ENCODE data around the gene PALD1.

DNA sequence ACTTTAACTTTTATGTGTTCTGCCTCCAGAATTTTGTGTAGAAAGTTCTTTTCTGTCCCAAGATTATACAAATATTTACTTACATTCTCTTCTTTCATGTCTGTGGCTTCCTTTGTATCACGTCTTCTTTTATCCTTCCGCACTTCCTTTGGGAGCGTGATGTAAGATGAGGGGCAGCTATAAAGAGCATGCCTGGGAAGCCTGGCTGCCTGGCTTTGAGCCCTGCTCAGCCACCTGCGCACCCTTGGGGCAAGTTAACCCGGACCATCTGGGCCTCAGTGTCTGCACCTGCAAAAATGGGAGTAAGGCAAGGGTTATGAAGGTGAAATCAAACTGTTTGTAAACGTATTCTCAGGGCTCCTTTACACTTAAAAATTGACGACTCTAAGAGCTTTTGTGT lies 25.2 kb downstream of the PALD1 start:
- no peak for TF ChIP-seq POLR2A (IDR thresholded peaks at IDR 0.05)
- TF ChIP-seq POLR2AphosphoS5 (IDR thresholded peaks at IDR 0.05), result no peak
- TF ChIP-seq, protein P1, sequence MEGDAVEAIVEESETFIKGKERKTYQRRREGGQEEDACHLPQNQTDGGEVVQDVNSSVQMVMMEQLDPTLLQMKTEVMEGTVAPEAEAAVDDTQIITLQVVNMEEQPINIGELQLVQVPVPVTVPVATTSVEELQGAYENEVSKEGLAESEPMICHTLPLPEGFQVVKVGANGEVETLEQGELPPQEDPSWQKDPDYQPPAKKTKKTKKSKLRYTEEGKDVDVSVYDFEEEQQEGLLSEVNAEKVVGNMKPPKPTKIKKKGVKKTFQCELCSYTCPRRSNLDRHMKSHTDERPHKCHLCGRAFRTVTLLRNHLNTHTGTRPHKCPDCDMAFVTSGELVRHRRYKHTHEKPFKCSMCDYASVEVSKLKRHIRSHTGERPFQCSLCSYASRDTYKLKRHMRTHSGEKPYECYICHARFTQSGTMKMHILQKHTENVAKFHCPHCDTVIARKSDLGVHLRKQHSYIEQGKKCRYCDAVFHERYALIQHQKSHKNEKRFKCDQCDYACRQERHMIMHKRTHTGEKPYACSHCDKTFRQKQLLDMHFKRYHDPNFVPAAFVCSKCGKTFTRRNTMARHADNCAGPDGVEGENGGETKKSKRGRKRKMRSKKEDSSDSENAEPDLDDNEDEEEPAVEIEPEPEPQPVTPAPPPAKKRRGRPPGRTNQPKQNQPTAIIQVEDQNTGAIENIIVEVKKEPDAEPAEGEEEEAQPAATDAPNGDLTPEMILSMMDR (IDR thresholded peaks at IDR 0.05), result no peak

Measured in sigmoid colon (tissue), 4 donors.